Glutamatergic neuron (in vitro differentiated cells): ENCODE results near the gene PSAPL1. TPM values are rescaled to one million over a fixed set of nuclear protein-coding genes. Genes with fewer than 3 reads are reported as not detected.
"Not testable (repeated sequence)": the region's sequence is repeated elsewhere in the genome, so short reads cannot be mapped to it uniquely, and the experiment has no call there.

ENCODE experiments used
- DNase-seq: peaks from one replicate; pipeline ENCODE4 v3.0.0; 2022
- H3K27ac Mint-ChIP-seq: one replicate; pipeline ENCODE4 v1.8.0; 2020; ENCODE audit warnings: mild to moderate bottlenecking, mixed read lengths, inconsistent platforms; ENCODE audit not compliant: unreplicated experiment
- H3K27me3 Mint-ChIP-seq: one replicate; pipeline ENCODE4 v1.8.0; 2020; ENCODE audit warnings: mild to moderate bottlenecking, moderate library complexity, mixed read lengths, inconsistent platforms; ENCODE audit not compliant: unreplicated experiment
- H3K36me3 Mint-ChIP-seq: one replicate; pipeline ENCODE4 v1.8.0; 2020; ENCODE audit warnings: mild to moderate bottlenecking, mixed read lengths, inconsistent platforms; ENCODE audit not compliant: unreplicated experiment
- H3K4me1 Mint-ChIP-seq: one replicate; pipeline ENCODE4 v1.8.0; 2020; ENCODE audit warnings: mild to moderate bottlenecking, low read depth, mixed read lengths, inconsistent platforms; ENCODE audit not compliant: unreplicated experiment
- H3K4me3 Mint-ChIP-seq: one replicate; pipeline ENCODE4 v1.8.0; 2020; ENCODE audit warnings: mild to moderate bottlenecking, mixed read lengths, inconsistent platforms; ENCODE audit not compliant: unreplicated experiment
- H3K9me3 Mint-ChIP-seq: one replicate; pipeline ENCODE4 v1.8.0; 2020; ENCODE audit warnings: mild to moderate bottlenecking, moderate library complexity, mixed read lengths, inconsistent platforms; ENCODE audit not compliant: unreplicated experiment
- CTCF ChIP-seq: fragments of 200-600 bp; sonication (generic); IDR thresholded peaks from one replicate; pipeline ENCODE4 v1.5.0; 2021; ENCODE audit not compliant: partially characterized antibody, unreplicated experiment
- total RNA-seq: library from RNA; stranded (reverse); fragmentation: NEBNext Ultra II Directional; extraction: Animal tissue kit (Norgen Biotek cat#: 25700); gene quantifications from one replicate; pipeline ENCODE4 v1.2.1, GENCODE V29; 2021; ENCODE audit not compliant: unreplicated experiment

Gene PSAPL1
- total RNA-seq, 1 donor from 2014 or later = not detected

GRCh38 chr4:7457201-7458065 is 22.7 kb upstream of the PSAPL1 start:
- Mint-ChIP-seq H3K27ac (no peak overlapping the region), H3K36me3 (no peaks in the 10 kb centered on the region), H3K4me1 (peaks cover 13% of the 10 kb centered on the region), H3K9me3 (peaks cover 3% of the 10 kb centered on the region), H3K4me3 (no peak overlapping the region), H3K27me3 (peaks cover 8% of the 10 kb centered on the region)
- DNase-seq = peak; percentile 17
- TF ChIP-seq CTCF = no peak

GRCh38 chr4:7452802-7453201 is 18.1 kb upstream of the PSAPL1 start:
- DNase-seq, H3K9me3 Mint-ChIP-seq, H3K36me3 Mint-ChIP-seq, H3K4me1 Mint-ChIP-seq, H3K27me3 Mint-ChIP-seq, H3K27ac Mint-ChIP-seq, H3K4me3 Mint-ChIP-seq: not testable (repeated sequence)

GRCh38 chr4:7451800-7452199 is 17.1 kb upstream of the PSAPL1 start:
- peaks cover 1% of the 10 kb centered on the region for H3K9me3 Mint-ChIP-seq
- no peaks in the 10 kb centered on the region for H3K36me3 Mint-ChIP-seq
- no peak for DNase-seq
- H3K27ac Mint-ChIP-seq = no peak overlapping the region
- TF ChIP-seq CTCF = no peak
- H3K4me1 Mint-ChIP-seq = peaks cover 2% of the 10 kb centered on the region
- peaks cover 6% of the 10 kb centered on the region for H3K27me3 Mint-ChIP-seq
- no peak overlapping the region for H3K4me3 Mint-ChIP-seq

GRCh38 chr4:7451434-7451789 is 16.7 kb upstream of the PSAPL1 start:
- H3K36me3 Mint-ChIP-seq = no peaks in the 10 kb centered on the region

GRCh38 chr4:7450775-7451433 is 16.2 kb upstream of the PSAPL1 start:
- no peak for DNase-seq

More at GRCh38 chr4:7451434-7451789, 16.7 kb upstream of the PSAPL1 start:
- Mint-ChIP-seq H3K4me1 (peaks cover 2% of the 10 kb centered on the region), H3K27ac (no peak overlapping the region), H3K9me3 (peaks cover 1% of the 10 kb centered on the region), H3K27me3 (peaks cover 6% of the 10 kb centered on the region), H3K4me3 (no peak overlapping the region)
- DNase-seq = peak; percentile 12
- no peak for TF ChIP-seq CTCF

More at GRCh38 chr4:7450775-7451433, 16.2 kb upstream of the PSAPL1 start:
- H3K27ac Mint-ChIP-seq = no peak overlapping the region
- no peaks in the 10 kb centered on the region for H3K36me3 Mint-ChIP-seq
- TF ChIP-seq CTCF = no peak
- H3K27me3 Mint-ChIP-seq = peaks cover 4% of the 10 kb centered on the region
- H3K9me3 Mint-ChIP-seq = peaks cover 1% of the 10 kb centered on the region
- H3K4me3 Mint-ChIP-seq = no peak overlapping the region
- H3K4me1 Mint-ChIP-seq = peaks cover 2% of the 10 kb centered on the region
